Measurements from ENCODE around the gene RPH3AL.

GRCh38 chr17:265718-266117 lies 86.9 kb downstream of the RPH3AL start:
- no peak for TF ChIP-seq CREB1 (IDR thresholded peaks at IDR 0.05; ENCODE audit: low read depth)
- no peak for TF ChIP-seq EP300 (IDR thresholded peaks at IDR 0.05; ENCODE audit: borderline replicate concordance)
- no peak for TF ChIP-seq MAX (IDR thresholded peaks at IDR 0.05)
- TF ChIP-seq TAF1 (IDR thresholded peaks at IDR 0.05; ENCODE audit: low read depth): no peak
- no peak for TF ChIP-seq CEBPB (IDR thresholded peaks at IDR 0.05)
- TF ChIP-seq FOXM1 (IDR thresholded peaks at IDR 0.05; ENCODE audit: borderline replicate concordance, low read depth): no peak
- no peak for TF ChIP-seq NFIC (IDR thresholded peaks at IDR 0.05)
- TF ChIP-seq ZBTB7A (IDR thresholded peaks at IDR 0.05; ENCODE audit: low read depth): no peak
- no peak for TF ChIP-seq RAD21 (IDR thresholded peaks at IDR 0.05; ENCODE audit: low read depth)
- TF ChIP-seq YY1 (IDR thresholded peaks at IDR 0.05; ENCODE audit: low read depth): no peak
- no peak for TF ChIP-seq REST (IDR thresholded peaks at IDR 0.05; ENCODE audit: low read depth)

Data from Ishikawa (cell line).